ENCODE results near the gene CIB4. TPM values are rescaled to one million over a fixed set of nuclear protein-coding genes. Genes with fewer than 3 reads are reported as not detected.

CIB4 gene
- total RNA-seq, 3 donors from 2014 or later (not counting 1 experiment from before 2014, with no cell fraction given) = not detected

DNA sequence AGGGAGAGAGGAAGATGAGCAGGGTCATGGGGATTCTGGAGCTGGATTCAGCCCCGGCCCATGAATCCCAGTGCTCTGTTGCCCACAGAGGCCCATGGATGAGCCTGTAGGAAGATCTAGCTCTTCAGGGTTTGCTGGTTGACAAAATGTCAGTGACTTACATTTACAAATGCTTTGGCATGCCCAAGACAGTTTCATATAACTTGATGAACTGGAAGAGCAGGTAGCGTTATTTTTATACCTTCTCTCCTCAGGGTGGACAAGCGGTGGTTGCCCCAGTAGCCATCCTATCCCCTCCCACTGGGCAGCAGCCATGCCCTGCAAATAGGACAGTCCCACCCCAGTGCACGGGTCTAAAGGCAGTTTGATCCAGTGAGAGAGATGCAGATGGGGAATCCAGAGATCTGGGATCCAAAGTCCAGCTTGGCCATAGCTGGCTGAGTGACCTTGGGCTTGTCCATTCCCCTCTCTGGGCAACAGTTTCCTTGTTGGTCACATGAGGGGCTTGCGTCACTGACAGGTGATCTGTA is 29.8 kb upstream of the CIB4 start:
- Histone ChIP-seq H3K4me3 (ENCODE audit: low read length) (no peak overlapping the region), H3K9me3 (ENCODE audit: control insufficient read depth, insufficient read depth, low read length) (no peaks in the 10 kb centered on the region), H3K27me3 (ENCODE audit: control insufficient read depth, insufficient read depth, low read length) (peaks cover 11% of the 10 kb centered on the region), H3K4me1 (ENCODE audit: control insufficient read depth, insufficient read depth, low read length) (peaks cover 7% of the 10 kb centered on the region), H3K36me3 (ENCODE audit: control insufficient read depth, insufficient read depth, low read length) (no peaks in the 10 kb centered on the region), H3K27ac (ENCODE audit: low read length) (no peak overlapping the region)
- Mint-ChIP-seq H3K27ac (no peak overlapping the region), H3K36me3 (no peaks in the 10 kb centered on the region), H3K9me3 (no peaks in the 10 kb centered on the region), H3K4me3 (no peak overlapping the region), H3K4me1 (peaks cover 10 to 14% of the 10 kb centered on the region in 2 donors), H3K27me3 (ENCODE audit: low read depth in 2 of 2) (peaks cover 30 to 43% of the 10 kb centered on the region in 2 donors)
- 87% methylated on average over 5 of the region's 5 CpGs for WGBS (ENCODE audit: insufficient coverage)
- TF ChIP-seq CTCF (IDR thresholded peaks at IDR 0.05) = no peak
- no peak for ATAC-seq
- DNase-seq = no peak
- intact Hi-C loops (cut with micrococcal nuclease) = no loop called here

- Histone ChIP-seq H3K4me1 (ENCODE audit: control insufficient read depth, insufficient read depth, low read length) (peaks cover 7% of the 10 kb centered on the region), H3K9me3 (ENCODE audit: control insufficient read depth, insufficient read depth, low read length) (no peaks in the 10 kb centered on the region), H3K36me3 (ENCODE audit: control insufficient read depth, insufficient read depth, low read length) (no peaks in the 10 kb centered on the region), H3K27ac (ENCODE audit: low read length) (no peak overlapping the region), H3K4me3 (ENCODE audit: low read length) (no peak overlapping the region), H3K27me3 (ENCODE audit: control insufficient read depth, insufficient read depth, low read length) (peaks cover 13% of the 10 kb centered on the region)
- no peak overlapping the region for H3K27ac Mint-ChIP-seq
- H3K4me3 Mint-ChIP-seq = no peak overlapping the region
- TF ChIP-seq CTCF (IDR thresholded peaks at IDR 0.05) = no peak
- peaks cover 10 to 14% of the 10 kb centered on the region in 2 donors for H3K4me1 Mint-ChIP-seq
- 6% methylated on average over 2 of the region's 3 CpGs for WGBS (ENCODE audit: insufficient coverage)
- peaks cover 33 to 50% of the 10 kb centered on the region in 2 donors for H3K27me3 Mint-ChIP-seq (ENCODE audit: low read depth in 2 of 2)
- intact Hi-C loops (cut with micrococcal nuclease) = no loop called here
- H3K9me3 Mint-ChIP-seq = no peaks in the 10 kb centered on the region
- ATAC-seq = no peak
- no peaks in the 10 kb centered on the region for H3K36me3 Mint-ChIP-seq
- no peak for DNase-seq
Observed at GRCh38 chr2:26670171-26670570, 29.0 kb upstream of the CIB4 start.

DNA sequence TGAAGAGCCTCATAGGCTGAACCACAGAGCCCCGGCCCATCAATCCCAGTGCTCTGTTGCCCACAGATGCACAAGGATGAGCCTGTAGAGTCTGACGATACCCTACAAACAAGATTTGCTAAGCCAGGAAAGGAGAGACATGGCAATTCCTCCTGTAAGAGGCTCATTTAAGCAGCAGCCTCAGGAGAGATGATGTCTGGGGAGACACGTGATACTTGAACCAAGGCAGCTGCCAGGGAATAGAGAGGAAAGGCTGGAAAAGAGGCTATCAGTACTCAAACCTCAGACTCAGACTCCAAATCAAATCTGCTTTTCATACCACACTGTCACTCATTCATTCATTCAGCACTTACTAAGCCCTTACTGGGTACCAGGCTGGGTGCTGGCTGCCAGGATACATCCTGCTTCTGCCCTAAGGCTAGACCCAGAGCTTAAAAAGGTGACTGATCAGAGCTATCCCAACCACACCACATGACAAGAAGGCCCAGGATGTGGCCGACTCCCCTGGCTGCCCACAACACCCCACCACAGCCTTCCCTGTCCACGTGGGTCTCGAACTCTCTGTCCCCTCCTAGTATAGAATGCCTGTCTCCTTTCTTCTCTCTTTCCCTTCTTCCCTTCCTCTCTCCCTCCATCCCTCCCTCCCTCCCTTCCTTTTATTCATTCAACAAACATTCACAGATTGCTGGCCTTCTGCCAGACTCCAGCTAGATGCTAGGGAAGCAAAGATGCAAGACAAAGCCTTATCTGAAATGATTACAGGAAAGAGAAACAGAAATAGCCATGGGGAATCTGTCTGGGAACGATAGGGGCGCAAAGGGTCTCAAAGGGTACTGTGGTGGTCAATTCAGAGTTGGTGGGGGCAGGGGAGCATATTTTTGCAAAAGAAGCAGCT is 27.9 kb upstream of the CIB4 start:
- Histone ChIP-seq H3K4me3 (ENCODE audit: low read length) (no peak overlapping the region), H3K4me1 (ENCODE audit: control insufficient read depth, insufficient read depth, low read length) (peaks cover 7% of the 10 kb centered on the region), H3K27me3 (ENCODE audit: control insufficient read depth, insufficient read depth, low read length) (peaks cover 13% of the 10 kb centered on the region), H3K36me3 (ENCODE audit: control insufficient read depth, insufficient read depth, low read length) (no peaks in the 10 kb centered on the region), H3K9me3 (ENCODE audit: control insufficient read depth, insufficient read depth, low read length) (no peaks in the 10 kb centered on the region), H3K27ac (ENCODE audit: low read length) (no peak overlapping the region)
- 51% methylated on average over 8 of the region's 8 CpGs for WGBS (ENCODE audit: insufficient coverage)
- Mint-ChIP-seq H3K4me3 (no peak overlapping the region), H3K27ac (no peak overlapping the region), H3K4me1 (peaks cover 10 to 14% of the 10 kb centered on the region in 2 donors), H3K27me3 (ENCODE audit: low read depth in 2 of 2) (peaks cover 33 to 55% of the 10 kb centered on the region in 2 donors), H3K9me3 (no peaks in the 10 kb centered on the region), H3K36me3 (no peaks in the 10 kb centered on the region)
- TF ChIP-seq CTCF (IDR thresholded peaks at IDR 0.05) = no peak
- ATAC-seq (no peak), DNase-seq (no peak)
- intact Hi-C loops (cut with micrococcal nuclease) = no loop called here

Measured in natural killer cell (primary cell).